Measurements from ENCODE around the gene ELF1. TPM values are rescaled to one million over a fixed set of nuclear protein-coding genes. Genes with fewer than 3 reads are reported as not detected.
"Not testable (repeated sequence)": the region's sequence is repeated elsewhere in the genome, so short reads cannot be mapped to it uniquely, and the experiment has no call there.

Gene ELF1
- total RNA-seq, 1 donor from 2014 or later = 95.5 TPM

- DNase-seq = peak; percentile 78
These were observed 37.8 kb downstream of the ELF1 start for GRCh38 chr13:40981361-40981760.

- DNase-seq = peak; percentile 31
These were observed 38.7 kb downstream of the ELF1 start for GRCh38 chr13:40980461-40980860.

DNA sequence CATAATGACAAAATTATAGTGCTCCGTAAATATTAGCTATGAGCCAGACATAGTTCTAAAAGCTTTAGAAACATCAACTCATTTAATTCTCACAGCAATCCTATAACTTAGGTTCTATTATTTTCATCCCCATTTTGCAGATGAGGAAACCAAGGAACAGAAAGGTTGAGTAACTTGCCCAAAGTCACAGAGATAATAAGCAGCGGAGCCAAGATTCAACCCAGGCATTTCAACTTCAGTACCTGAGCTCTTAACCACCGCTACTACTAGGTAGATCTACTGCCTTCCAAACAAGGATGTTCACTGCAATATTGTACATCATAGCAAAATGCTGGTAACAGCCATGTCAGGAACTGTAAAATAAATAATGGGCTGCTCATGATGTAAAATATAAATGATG, 39.9 kb downstream of the ELF1 start:
- no peak for DNase-seq

GRCh38 chr13:40978109-40978508, 41.0 kb downstream of the ELF1 start:
- not testable (repeated sequence) for DNase-seq

DNA sequence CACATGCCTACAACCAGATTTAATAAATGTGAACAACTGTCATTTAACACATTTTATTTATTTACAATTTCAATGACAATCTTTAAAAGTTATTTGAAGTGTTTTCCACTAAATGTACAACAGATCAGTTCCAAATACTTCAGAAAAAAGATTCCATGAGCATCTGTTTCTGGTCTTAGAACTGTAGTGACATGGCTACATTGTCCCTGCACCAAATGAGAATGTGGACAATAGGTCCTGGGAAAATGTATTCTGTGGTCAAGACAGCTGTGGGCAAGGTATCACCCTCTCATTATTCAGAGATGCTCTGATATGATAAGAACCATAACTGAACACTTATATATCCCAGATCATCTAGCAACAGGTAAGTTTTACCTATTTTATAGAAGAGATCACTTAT, 43.7 kb downstream of the ELF1 start:
- no peak for DNase-seq

DNA sequence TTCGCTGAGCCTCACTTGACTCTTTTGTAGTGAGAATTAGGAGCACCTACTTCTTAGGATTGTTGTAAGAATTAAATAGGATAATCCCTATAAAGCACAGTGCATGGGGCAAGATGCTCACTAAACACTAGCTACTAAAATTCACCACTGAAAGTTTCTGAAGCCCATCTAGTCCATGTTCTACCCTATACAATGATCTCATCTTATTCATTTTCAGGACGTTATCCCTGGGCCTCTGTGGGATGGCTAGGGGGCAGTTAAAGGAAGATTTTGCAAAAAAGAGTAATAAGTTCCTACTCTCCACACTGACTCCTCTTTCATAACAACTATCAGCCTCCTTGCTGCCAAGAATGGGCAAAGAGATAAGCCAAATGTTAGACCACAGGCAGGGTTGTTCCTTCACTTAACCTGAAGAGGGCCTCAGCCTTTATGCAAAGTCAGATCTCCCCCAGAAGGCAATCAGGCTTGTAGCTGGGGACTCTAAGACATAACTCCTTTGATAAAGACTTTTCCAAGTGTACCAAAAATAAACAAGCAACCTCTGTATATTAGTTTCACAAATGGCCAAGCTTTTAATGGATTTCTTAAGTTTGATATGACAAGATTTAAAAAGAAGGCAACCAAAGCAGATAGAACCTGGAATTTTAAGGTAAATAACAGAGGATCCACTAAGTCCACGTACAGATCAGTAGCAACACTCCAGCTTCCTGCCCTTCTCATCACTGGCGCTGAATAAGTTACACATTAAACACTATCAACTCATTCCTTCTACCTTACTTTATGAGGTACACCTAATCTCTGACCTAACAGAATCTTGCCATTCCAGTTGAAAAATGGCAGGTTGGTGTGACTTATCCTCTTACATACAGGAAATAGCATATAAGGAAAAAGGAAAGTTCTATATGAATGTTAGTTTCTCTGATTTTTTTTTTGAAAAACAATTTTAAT, 44.4 kb downstream of the ELF1 start:
- DNase-seq = peak; percentile 69

GRCh38 chr13:40973409-40973808, 45.7 kb downstream of the ELF1 start:
- no peak for DNase-seq

- no peak for DNase-seq
These were observed 47.8 kb downstream of the ELF1 start for GRCh38 chr13:40971321-40971720.

GRCh38 chr13:40970803-40971202, 48.3 kb downstream of the ELF1 start:
- no peak for DNase-seq

- no peak for DNase-seq
These were observed 49.8 kb downstream of the ELF1 start for GRCh38 chr13:40969169-40969901.

DNA sequence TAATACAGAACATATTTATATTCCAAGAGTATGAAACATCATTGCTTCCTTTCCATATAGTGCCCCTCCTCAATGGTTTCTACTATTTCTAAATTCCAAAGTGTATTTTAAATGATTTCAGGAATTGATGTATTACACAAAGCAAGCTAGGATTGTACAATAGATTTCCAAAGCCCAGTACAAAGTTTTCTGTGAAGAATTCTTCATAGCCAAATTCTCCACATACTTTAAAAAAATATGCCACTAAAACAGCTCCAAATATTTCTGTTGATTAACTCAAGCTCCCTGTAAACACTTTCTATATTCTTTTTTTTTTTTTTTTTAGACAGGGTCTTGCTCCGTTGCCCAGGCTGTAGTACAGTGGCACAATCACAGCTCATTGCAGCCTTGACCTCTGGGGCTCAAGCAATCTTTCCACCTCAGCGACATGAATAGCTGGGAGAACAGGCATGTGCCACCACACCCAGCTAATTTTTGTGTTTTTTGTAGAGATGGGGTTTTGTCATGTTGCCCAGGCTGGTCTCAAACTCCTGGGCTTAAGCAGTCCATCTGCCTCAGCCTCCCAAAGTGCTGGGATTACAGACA, 50.6 kb downstream of the ELF1 start:
- DNase-seq = no peak

DNA sequence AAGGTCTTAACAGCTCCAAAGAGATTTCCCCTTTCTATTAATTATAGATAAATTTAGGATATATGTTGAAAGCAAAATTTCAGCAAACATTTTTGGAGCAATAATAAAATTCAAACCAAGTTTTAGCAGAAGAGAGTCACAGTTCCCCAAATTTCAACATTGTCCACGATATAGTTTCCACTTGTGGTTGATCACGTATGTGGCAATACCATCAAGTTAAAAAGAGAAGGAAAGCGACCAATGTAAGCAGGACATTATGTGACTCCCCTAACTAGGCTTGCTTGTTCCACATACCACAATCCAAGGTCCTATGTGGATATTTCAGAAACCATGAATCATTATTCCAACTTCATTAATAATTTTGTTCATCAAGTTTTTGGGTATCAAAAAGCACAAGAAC, 52.8 kb downstream of the ELF1 start:
- no peak for DNase-seq

DNA sequence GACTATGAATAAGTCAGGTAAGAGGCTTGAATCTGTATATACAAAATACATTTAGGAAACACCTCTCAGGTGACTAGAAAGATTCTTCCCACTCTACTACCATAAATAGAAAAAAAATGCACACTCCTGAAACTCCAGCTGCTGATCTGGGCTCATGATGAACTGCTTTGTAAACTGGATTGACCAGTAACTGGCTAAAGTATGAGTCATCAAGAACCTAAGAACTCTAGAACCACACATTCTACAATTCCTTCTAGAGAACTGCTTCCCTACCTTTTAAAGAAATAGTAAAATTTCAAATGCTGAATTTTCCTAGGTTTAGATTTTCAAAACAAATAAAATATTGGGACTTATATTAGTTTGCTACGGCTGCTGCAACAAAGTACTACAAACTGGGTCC, 55.2 kb downstream of the ELF1 start:
- DNase-seq = no peak

- no peak for DNase-seq
These were observed 57.3 kb downstream of the ELF1 start for GRCh38 chr13:40961826-40962225.

DNA sequence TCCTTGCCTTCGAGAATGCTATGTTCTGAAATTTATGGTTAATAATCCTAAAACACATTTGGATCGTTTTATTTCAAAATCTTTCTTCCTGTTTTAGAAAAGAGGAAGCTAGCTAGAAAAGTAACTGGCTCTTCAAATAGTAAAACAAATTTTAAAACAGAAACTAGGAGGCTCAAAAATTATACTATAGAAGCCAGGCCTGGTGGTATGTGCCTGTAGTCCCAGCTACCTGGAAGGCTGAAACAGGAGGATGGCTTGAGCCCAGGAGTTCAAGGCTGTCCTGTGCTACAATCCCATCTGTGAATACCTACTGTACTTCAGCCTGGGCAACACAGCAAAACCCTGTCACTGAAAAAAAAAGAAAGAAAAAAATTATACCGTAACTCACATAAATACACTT, 57.9 kb downstream of the ELF1 start:
- no peak for DNase-seq

- no peak for DNase-seq
These were observed 58.4 kb downstream of the ELF1 start for GRCh38 chr13:40960716-40961115.

DNA sequence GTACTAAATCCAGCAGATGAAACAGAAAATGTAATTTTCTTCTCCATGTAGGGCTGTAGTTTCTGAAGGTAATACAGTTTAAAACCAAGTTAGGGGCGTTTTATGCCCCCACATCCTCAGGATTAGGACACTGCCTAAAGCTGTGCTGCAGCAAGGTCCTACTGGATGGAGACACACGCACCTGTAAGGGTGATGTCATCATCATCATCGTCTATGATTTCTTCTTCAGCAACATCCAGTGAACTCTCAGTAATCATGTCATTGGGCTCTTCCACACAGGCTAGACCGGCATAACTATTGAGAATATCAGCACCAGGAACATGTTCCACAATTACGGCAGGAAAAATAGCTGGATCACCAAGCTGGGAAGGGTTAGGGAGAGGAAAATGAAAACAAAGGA, 60.5 kb downstream of the ELF1 start:
- no peak for DNase-seq

GRCh38 chr13:40946485-40946884, 72.6 kb downstream of the ELF1 start:
- DNase-seq = no peak

DNA sequence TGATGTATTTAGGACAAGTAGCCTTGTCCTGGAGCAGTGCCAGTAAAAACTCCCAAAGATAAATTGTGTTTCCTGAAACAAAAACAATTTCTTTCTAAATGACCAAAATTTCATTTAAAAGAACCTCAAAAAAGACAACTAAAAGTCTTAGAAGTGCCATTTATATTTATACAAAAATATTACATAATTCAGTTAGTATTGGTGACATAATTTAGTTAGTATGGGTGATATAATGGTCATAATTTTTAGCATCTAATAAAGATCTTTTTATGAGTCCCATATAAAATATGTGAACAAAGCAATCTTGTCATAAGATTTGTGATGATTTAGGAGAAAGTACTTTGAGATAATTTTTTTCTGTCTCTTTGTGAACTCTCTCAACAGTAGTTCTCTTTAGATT, 76.0 kb downstream of the ELF1 start:
- peak; percentile 25 for DNase-seq

DNA sequence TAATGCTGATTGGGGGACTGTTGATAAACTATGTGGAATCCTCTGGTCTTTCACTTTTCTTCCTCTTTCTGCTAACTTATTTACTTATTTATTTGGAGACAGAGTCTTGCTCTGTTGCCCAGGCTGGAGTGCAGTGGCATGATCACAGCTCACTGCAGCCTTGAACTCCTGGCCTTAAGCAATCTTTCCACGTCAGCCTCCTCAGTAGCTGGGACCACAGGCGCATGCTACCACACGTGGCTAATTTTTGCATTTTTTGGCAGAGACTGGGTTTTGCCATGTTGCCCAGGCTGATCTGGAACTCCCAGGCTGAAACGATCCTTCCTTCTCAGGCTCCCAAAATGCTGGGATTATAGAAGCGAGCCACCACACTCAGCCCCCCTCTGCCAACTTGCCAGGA, 77.5 kb downstream of the ELF1 start:
- no peak for DNase-seq

- no peak for DNase-seq
These were observed 78.3 kb downstream of the ELF1 start for GRCh38 chr13:40940841-40941240.

GRCh38 chr13:40933508-40934204, 85.5 kb downstream of the ELF1 start:
- DNase-seq = no peak

GRCh38 chr13:40932252-40932651, 86.9 kb downstream of the ELF1 start:
- no peak for DNase-seq

Measured in dermis blood vessel endothelial cell (primary cell).